Measurements from ENCODE around the gene PLA2G2F. TPM values are rescaled to one million over a fixed set of nuclear protein-coding genes. Genes with fewer than 3 reads are reported as not detected.

PLA2G2F gene
- total and polyA plus RNA-seq, 2 of the 8 experiments (the other 6 are each of a cell fraction or from before 2014, with no cell fraction given): not detected

DNA sequence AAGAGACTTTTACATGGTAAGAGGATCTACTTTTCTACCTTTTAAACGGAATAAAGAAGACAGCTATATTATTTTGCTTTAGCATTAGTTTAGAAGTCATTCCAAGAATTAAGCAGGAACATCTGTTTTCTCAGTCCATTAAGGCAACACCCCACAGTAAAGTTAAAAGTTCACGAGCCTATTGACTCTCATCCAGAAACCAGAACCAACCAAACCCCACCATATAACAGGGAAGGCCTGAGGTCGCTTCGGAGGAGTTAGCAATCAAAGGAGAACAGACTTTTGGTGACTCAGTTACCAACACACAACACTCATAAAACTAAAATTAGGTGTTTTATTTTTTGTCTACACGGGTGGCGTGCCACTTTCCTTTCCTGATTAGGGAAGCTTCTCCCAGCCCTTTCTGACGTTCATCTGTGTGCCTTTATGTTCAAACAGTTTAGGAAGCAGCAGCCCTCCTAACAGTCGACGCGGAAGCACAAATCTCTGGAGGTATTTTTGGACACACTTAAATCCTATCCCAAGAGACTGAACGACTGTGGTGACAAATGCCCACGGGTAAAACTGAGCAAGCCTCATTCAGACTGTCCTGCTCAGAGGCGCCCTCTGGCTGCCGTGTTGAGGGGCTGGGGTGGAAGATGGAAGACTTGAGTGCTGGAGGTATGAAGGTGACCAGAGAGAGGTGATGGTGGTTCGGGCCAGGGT, 55.8 kb downstream of the PLA2G2F start:
- POLR2A ChIA-PET (ENCODE audit: partially characterized antibody): interaction anchor here (1.2 kb wide), 1 partner anchor 11 kb away, joined by 3 read pairs; no protein-coding TSS in a partner anchor
- peak; percentile 42 for FAIRE-seq

More for the DNA sequence above, 55.8 kb downstream of the PLA2G2F start:
- H3K18ac ChIP-seq (ENCODE audit: extremely low read depth, low read length): no peak overlapping the region
- CTCF ChIA-PET (ENCODE audit: partially characterized antibody): interaction anchor here (0.7 to 9.3 kb wide), 35 partner anchors 8 to 299 kb away, joined by 3 to 90 read pairs (median 4); no protein-coding TSS in a partner anchor
- no peak overlapping the region for H3K4ac ChIP-seq (replicated peaks; ENCODE audit: insufficient read length, low read depth, low read length)
- 0 out of 2 replicates have a peak overlapping the region, but pooled peaks have one; percentile 42 for H2AFZ ChIP-seq (ENCODE audit: low read length)
- no peak overlapping the region for H2BK15ac ChIP-seq (ENCODE audit: low read length)
- no peak overlapping the region for H3K56ac ChIP-seq (replicated peaks; ENCODE audit: insufficient read length, low read depth, low read length)
- H2AK5ac ChIP-seq (ENCODE audit: low read depth, low read length): no peak overlapping the region
- no peaks in the 10 kb centered on the region for H3K36me3 ChIP-seq (ENCODE audit: control insufficient read depth in 2 of 4, insufficient read depth in 4 of 4, low read length in 3 of 4)
- no peaks in the 10 kb centered on the region for H3K79me2 ChIP-seq (ENCODE audit: control insufficient read depth in 1 of 2, insufficient read depth in 2 of 2, low read length in 2 of 2)
- no peak overlapping the region for H3K4me2 ChIP-seq (ENCODE audit: insufficient read depth in 1 of 2, low read depth in 2 of 2, low read length in 2 of 2)
- no peaks in the 10 kb centered on the region for H3K9me3 ChIP-seq (ENCODE audit: insufficient read depth in 2 of 2, low read depth in 1 of 2, low read length in 1 of 2)
- 61% methylated on average over 15 of the region's 15 CpGs; no CpG with 5 or more reads in 1 of the 2 experiments for WGBS, 2 experiments (ENCODE audit: extremely low coverage in 1 of 2, insufficient coverage in 1 of 2, insufficient read length in 1 of 2, insufficient replicate concordance in 2 of 2, low coverage in 1 of 2, low lambda C conversion rate in 2 of 2, missing lambda C conversion rate in 1 of 2)
- H3K79me1 ChIP-seq (ENCODE audit: low read depth, low read length): no peaks in the 10 kb centered on the region
- H3K23me2 ChIP-seq (ENCODE audit: low read depth, low read length): no peaks in the 10 kb centered on the region
- no peak overlapping the region for H4K8ac ChIP-seq (ENCODE audit: extremely low read depth, insufficient read depth, low read length)
- H3K14ac ChIP-seq (ENCODE audit: insufficient read length): no peak overlapping the region
- H3K4me3 ChIP-seq (ENCODE audit: extremely low read depth in 1 of 4, insufficient read depth in 2 of 4, low read depth in 3 of 4, low read length in 4 of 4): no peak overlapping the region; a peak in 1 of 8 replicates
- peaks cover 0 to 7% (median under 1%) of the 10 kb centered on the region in 4 experiments; a peak in 4 of 7 replicates for H3K4me1 ChIP-seq (replicated peaks in 1 of 4; ENCODE audit: control insufficient read depth in 3 of 4, insufficient read depth in 4 of 4, low read length in 3 of 4)
- H2BK20ac ChIP-seq (ENCODE audit: low read length): no peak overlapping the region
- H3K27me3 ChIP-seq (replicated peaks in 1 of 4; ENCODE audit: control insufficient read depth in 3 of 4, extremely low read depth in 1 of 4, insufficient read depth in 3 of 4, low read length in 3 of 4): peaks cover 0 to 2% (median 0%) of the 10 kb centered on the region in 4 experiments; a peak in 2 of 7 replicates
- no peaks in the 10 kb centered on the region for H4K20me1 ChIP-seq (replicated peaks in 1 of 2; ENCODE audit: control insufficient read depth in 1 of 2, insufficient read depth in 2 of 2, low read length in 2 of 2)
- peak in 1 of 2 experiments; percentile 82 for DNase-seq (ENCODE audit: low read depth in 1 of 2, low spot score in 2 of 2)
- TF ChIP-seq, protein P1, sequence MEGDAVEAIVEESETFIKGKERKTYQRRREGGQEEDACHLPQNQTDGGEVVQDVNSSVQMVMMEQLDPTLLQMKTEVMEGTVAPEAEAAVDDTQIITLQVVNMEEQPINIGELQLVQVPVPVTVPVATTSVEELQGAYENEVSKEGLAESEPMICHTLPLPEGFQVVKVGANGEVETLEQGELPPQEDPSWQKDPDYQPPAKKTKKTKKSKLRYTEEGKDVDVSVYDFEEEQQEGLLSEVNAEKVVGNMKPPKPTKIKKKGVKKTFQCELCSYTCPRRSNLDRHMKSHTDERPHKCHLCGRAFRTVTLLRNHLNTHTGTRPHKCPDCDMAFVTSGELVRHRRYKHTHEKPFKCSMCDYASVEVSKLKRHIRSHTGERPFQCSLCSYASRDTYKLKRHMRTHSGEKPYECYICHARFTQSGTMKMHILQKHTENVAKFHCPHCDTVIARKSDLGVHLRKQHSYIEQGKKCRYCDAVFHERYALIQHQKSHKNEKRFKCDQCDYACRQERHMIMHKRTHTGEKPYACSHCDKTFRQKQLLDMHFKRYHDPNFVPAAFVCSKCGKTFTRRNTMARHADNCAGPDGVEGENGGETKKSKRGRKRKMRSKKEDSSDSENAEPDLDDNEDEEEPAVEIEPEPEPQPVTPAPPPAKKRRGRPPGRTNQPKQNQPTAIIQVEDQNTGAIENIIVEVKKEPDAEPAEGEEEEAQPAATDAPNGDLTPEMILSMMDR (IDR thresholded peaks at IDR 0.05; ENCODE audit: control extremely low read depth in 1 of 3, insufficient read depth in 1 of 3, low read depth in 1 of 3, low read length in 3 of 3): peak; percentile 83 to 92 (median 91)
- peak; percentile 67 to 77 for TF ChIP-seq RAD21 (IDR thresholded peaks at IDR 0.05 in 1 of 2, conservative IDR thresholded peaks at IDR 0.05 in 1 of 2; ENCODE audit: low read depth in 2 of 2, low read length in 2 of 2)
- 0 out of 2 replicates have a peak, but pooled peaks have one; percentile 45 for TF ChIP-seq YY1 (IDR thresholded peaks at IDR 0.05; ENCODE audit: low read depth, low read length)
- TF ChIP-seq BACH1 (IDR thresholded peaks at IDR 0.05; ENCODE audit: low read length): no peak
- H3K27ac ChIP-seq (ENCODE audit: low read depth, low read length): no peak overlapping the region
- no peak overlapping the region for H4K91ac ChIP-seq (replicated peaks; ENCODE audit: insufficient read length, low read length)
- no peak overlapping the region for H2BK5ac ChIP-seq (ENCODE audit: low read depth, low read length)
- no peak overlapping the region for H4K5ac ChIP-seq (ENCODE audit: insufficient read length, low read depth, low read length)
- H2BK12ac ChIP-seq (ENCODE audit: low read depth, low read length): no peak overlapping the region
- no peak overlapping the region for H3K9ac ChIP-seq (replicated peaks in 1 of 4; ENCODE audit: extremely low read depth in 1 of 4, low read depth in 3 of 4, low read length in 3 of 4)
- H3K23ac ChIP-seq (ENCODE audit: insufficient read length): no peak overlapping the region
- no peak overlapping the region for H2BK120ac ChIP-seq (replicated peaks; ENCODE audit: low read depth, low read length)
